Panc1 (cell line): ENCODE results near the gene MOB3C. TPM values are rescaled to one million over a fixed set of nuclear protein-coding genes. Genes with fewer than 3 reads are reported as not detected.

ENCODE experiments used
- ATAC-seq: fragments of 200-7000 bp; cut with Tn5 transposase; 2 replicates; pipeline ENCODE4 v1.9.1; 2020; ENCODE audit warnings: mild to moderate bottlenecking, moderate library complexity
- BruUV-seq: library from RNA; stranded (reverse); fragments of 400-500 nt; replicated peaks from 2 replicates; lab custom pipeline; 2021; lab: Mats Ljungman, UMichigan
- CTCF ChIA-PET: fragments of 300-600 bp; sonication (Branson Sonifier 250); formaldehyde crosslinking; loops from one replicate; lab custom pipeline; 2022; ENCODE audit warnings: antibody characterized with exemption; lab: Charles Lee
- POLR2A ChIA-PET: fragments of 300-600 bp; sonication (Branson Sonifier 250); formaldehyde crosslinking; loops from one replicate; lab custom pipeline; 2022; ENCODE audit warnings: antibody characterized with exemption; lab: Charles Lee
- DNase-seq: peaks from one replicate; pipeline ENCODE4 v3.0.0-alpha.2; 2010; ENCODE audit warnings: low read depth, low spot score
- H3K27ac ChIP-seq: 2 replicates; pipeline ENCODE4 v1.5.1; 2011; ENCODE audit warnings: mild to moderate bottlenecking, low read length, inconsistent platforms
- H3K27me3 ChIP-seq: fragments of 200-500 bp; sonication (Bioruptor generic); 2 replicates; pipeline ENCODE4 v1.6.0; 2014; ENCODE audit warnings: low read length, inconsistent platforms; ENCODE audit not compliant: control insufficient read depth, insufficient read depth
- H3K36me3 ChIP-seq: fragments of 200-500 bp; sonication (Bioruptor generic); 2 replicates; pipeline ENCODE4 v1.5.1; 2014; ENCODE audit warnings: inconsistent platforms, mild to moderate bottlenecking, low read length, moderate library complexity; ENCODE audit not compliant: control insufficient read depth, insufficient read depth
- H3K4me1 ChIP-seq: 2 replicates; pipeline ENCODE4 v1.5.1; 2011; ENCODE audit warnings: inconsistent platforms, mild to moderate bottlenecking, low read length, moderate library complexity; ENCODE audit not compliant: control insufficient read depth, insufficient read depth
- H3K4me3 ChIP-seq, 2 experiments: 2 replicates each; pipeline ENCODE4 v1.5.1; 2011 to 2012; ENCODE audit warnings: low read depth in 2 of 2, low read length in 2 of 2, mild to moderate bottlenecking in 2 of 2, inconsistent platforms in 1 of 2, moderate library complexity in 1 of 2
- H3K9me3 ChIP-seq: fragments of 200-500 bp; sonication (Bioruptor generic); 2 replicates; pipeline ENCODE4 v1.5.1; 2014; ENCODE audit warnings: low read depth, mild to moderate bottlenecking, inconsistent platforms, low read length, moderate library complexity; ENCODE audit not compliant: control insufficient read depth, insufficient read depth
- CTCF ChIP-seq: fragments of 450-650 bp; IDR thresholded peaks from 2 replicates; pipeline ENCODE4 v1.5.1; 2017; ENCODE audit warnings: mild to moderate bottlenecking
- POLR2AphosphoS5 ChIP-seq: IDR thresholded peaks from 2 replicates; pipeline ENCODE4 v1.6.1; 2012; ENCODE audit warnings: mild to moderate bottlenecking, low read depth, low read length, moderate library complexity
- REST ChIP-seq, 2 experiments: IDR thresholded peaks; 2 replicates each; pipeline ENCODE4 v1.6.1; 2011 to 2012; ENCODE audit warnings: low read depth in 2 of 2, control low read depth in 1 of 2, low read length in 1 of 2, mild to moderate bottlenecking in 1 of 2, moderate library complexity in 1 of 2; ENCODE audit not compliant: insufficient read depth in 1 of 2
- SIN3A ChIP-seq: IDR thresholded peaks from 2 replicates; pipeline ENCODE4 v1.6.1; 2012; ENCODE audit warnings: low read depth, mild to moderate bottlenecking, low read length, moderate library complexity, borderline replicate concordance; ENCODE audit not compliant: insufficient read depth
- TCF7L2 ChIP-seq: IDR thresholded peaks from 2 replicates; pipeline ENCODE4 v1.6.1; 2011; ENCODE audit warnings: mild to moderate bottlenecking, low read depth, low read length, inconsistent platforms
- in situ Hi-C: cut with HindIII; loops from 2 replicates; pipeline ENCODE4 v1.10.0; 2016; ENCODE audit warnings: low sequenced_read_pairs, low pct_unique_long_range_greater_than_20kb
- intact Hi-C: fragments of 100-400 bp; cut with micrococcal nuclease; formaldehyde crosslinking; loops from one replicate; pipeline ENCODE4 v1.10.0; 2022; ENCODE audit not compliant: unreplicated experiment
- total RNA-seq: library from RNA; stranded (reverse); gene quantifications from one replicate; pipeline ENCODE4 v1.2.1, GENCODE V29; 2021; ENCODE audit not compliant: unreplicated experiment

Gene MOB3C
- total RNA-seq, 1 experiment from 2014 or later = 10.5 TPM

DNA sequence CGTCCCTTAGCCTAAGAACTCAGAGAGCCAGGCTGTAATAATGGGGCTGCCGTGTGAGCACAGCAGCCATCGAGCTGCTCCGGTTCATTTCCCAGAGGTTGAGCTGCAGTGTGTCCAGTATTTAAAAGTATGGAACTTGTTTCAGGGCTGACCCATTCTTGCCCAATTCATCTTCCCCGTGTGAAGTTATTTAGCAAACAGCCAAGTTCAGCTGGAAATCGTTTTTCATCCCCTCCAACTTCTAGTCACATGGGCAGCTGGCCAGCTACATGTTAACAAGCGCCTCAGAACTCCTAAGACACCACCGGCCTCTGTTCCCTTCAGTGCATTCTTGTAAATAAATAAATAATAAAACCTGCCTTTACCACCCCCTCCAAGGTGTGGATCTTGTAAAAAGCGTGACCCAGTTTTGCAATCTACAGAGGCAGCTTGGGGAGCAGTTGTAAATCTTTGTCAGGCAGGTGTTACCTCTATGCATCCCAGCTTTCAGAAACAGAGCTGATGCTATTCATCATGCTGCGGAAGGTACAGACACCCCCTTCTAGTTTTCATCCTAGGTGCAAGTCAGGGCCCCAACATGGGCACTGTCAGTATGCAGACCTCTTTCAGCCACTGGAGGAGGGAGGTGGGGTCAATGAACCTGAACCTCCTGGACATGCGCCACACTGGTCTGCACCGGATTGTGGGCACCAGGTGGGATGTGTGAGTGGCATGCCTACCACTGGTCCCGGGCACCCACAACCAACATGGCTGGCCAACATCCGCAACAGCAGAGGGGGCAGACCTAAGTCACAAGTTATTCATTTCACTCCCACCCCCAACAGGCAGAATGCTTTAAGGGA, 46.5 kb downstream of the MOB3C start:
- H3K27ac ChIP-seq = no peak overlapping the region
- in situ Hi-C loops (no loop called here), intact Hi-C loops (no loop called here)
- DNase-seq (no peak), ATAC-seq (no peak)
- CTCF ChIA-PET = interaction anchor here (1.0 kb wide), 1 partner anchor 126 kb away, joined by 3 read pairs; no protein-coding TSS in a partner anchor
- H3K4me3 ChIP-seq = no peak overlapping the region
- BruUV-seq = no TSS peak
- POLR2A ChIA-PET = no interaction called here
- no peaks in the 10 kb centered on the region for H3K36me3 ChIP-seq
- TF ChIP-seq REST (IDR thresholded peaks at IDR 0.05; ENCODE audit: insufficient read depth in 1 of 2, low read depth in 2 of 2, low read length in 1 of 2) (no peak), POLR2AphosphoS5 (no peak), TCF7L2 (no peak), SIN3A (no peak), CTCF (no peak)
- no peaks in the 10 kb centered on the region for H3K9me3 ChIP-seq
- H3K4me1 ChIP-seq = no peaks in the 10 kb centered on the region
- no peaks in the 10 kb centered on the region for H3K27me3 ChIP-seq

GRCh38 chr1:46569116-46569515, 47.5 kb downstream of the MOB3C start:
- Histone ChIP-seq H3K27ac (no peak overlapping the region), H3K4me1 (no peaks in the 10 kb centered on the region), H3K4me3 (no peak overlapping the region), H3K9me3 (no peaks in the 10 kb centered on the region), H3K36me3 (no peaks in the 10 kb centered on the region), H3K27me3 (no peaks in the 10 kb centered on the region)
- POLR2A ChIA-PET = interaction anchor here (0.6 kb wide), 1 partner anchor 15 kb away, joined by 3 read pairs; no protein-coding TSS in a partner anchor
- ATAC-seq = no peak
- TF ChIP-seq CTCF (no peak), POLR2AphosphoS5 (no peak), REST (IDR thresholded peaks at IDR 0.05; ENCODE audit: insufficient read depth in 1 of 2, low read depth in 2 of 2, low read length in 1 of 2) (no peak), SIN3A (no peak), TCF7L2 (no peak)
- BruUV-seq = no TSS peak
- CTCF ChIA-PET = no interaction called here
- in situ Hi-C loops (no loop called here), intact Hi-C loops (no loop called here)
- DNase-seq = no peak
